NCI-H2227 treated with DMSO at 0.1 percent for 48 hours (cell line): ENCODE results near the gene SLC27A2.
"Not testable (repeated sequence)": the region's sequence is repeated elsewhere in the genome, so short reads cannot be mapped to it uniquely, and the experiment has no call there.

Experiments
- DNase-seq: peaks from one replicate; lab custom pipeline; 2025; lab: John Stamatoyannopoulos, UW

SLC27A2 gene

DNA sequence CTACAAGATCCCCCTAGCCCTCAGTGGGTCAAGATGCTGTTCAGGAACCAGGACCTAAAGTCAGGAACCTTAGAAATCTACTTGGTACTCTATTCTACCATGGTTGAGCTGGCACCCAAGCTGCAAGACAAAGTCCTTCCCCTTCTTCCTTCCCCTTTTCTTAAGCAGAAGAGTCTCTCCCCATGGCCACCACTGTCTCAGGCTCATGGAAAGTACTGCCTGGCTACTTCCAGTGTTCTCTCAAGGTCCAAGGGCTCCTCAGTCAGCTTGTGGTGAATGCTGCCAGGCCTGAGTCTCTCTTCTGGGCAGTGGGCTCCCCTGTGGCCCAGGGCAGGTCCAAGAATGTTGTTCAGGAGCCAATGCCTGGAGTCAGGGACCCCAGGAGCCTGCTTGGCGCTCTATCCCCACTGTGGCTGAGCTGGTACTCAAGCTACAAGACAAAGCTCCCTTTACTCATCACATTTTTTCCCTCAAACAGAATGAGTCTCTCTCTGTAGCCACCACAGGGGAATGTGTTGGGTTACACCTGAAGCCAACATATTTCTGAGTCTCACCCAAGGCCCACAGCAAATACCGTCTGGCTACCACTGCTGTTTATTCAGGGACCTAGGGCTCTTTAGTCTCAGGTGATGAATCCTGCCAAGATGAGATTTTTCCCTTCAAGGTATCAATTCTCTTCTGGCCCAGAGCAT, 18.1 kb upstream of the SLC27A2 start:
- no peak for DNase-seq

DNA sequence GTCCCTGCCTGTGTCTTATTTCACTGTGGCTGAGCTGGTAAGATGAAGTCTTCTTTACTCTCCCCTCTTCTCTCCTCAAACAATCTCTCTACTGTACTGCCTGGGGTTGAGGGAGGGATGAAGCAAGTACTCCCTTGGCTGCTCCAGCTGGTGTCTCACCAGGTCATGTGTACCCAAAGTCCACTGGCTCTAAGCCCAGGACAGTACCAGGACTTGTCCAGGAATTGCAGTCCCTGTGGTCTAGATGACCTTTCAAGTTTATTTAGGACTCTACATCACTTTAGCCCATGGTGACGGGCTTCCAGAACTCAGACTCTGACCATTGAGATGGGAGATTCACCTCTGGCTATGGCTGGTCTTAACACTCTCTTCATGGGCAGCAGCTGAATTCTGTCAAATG, 17.5 kb upstream of the SLC27A2 start:
- no peak for DNase-seq

- no peak for DNase-seq
These were observed 15.8 kb upstream of the SLC27A2 start for GRCh38 chr15:50166216-50166615.

- DNase-seq = no peak
These were observed 14.9 kb upstream of the SLC27A2 start for GRCh38 chr15:50167110-50167509.

DNA sequence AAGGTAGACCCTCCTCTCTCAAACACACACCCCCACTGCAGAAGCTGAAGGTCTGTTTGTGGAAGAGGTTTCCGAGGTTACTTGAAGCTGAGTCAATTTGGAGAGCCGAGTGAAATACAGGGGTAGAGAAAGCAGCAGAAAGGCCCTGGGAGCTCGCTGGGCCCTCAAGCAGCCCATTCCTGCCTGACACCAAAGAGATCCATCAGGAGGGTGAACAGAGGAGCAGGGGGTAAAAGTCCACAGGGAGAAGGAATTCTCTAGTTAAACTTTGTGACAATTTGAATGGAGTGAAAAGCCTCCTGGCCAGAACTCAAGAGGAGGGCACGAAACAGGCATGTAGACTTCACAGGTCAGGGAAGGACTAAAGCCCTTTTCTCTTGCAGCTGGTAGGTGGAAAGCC, 13.6 kb upstream of the SLC27A2 start:
- DNase-seq = no peak

DNA sequence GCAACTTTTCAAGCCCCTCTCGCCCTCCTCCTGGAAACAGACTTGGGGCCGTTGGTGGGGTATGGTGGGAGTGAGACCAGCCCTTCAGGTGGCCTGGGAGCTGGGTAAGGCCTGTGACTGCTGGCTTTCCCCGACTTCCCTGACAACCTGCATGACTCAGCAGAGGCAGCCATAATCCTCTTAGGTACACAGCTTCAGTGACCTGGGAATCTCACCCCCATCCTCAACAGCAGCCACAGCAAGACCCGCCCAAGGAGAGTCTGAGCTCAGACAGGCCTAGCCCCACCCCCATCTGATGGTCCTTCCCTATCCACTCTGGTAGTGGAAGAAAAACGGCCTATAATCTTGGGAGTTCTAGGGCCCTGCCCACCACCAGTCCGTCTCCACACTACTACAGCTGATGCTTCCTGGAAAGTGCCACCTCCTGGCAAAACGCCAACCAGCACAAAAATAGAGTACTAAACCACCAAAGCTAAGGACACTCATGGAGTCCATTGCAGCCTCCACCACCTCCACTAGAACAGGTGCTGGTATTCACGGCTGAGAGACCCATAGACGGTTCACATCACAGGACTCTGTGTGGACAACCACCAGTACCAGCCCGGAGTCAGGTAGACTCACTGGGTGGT, 13.1 kb upstream of the SLC27A2 start:
- no peak for DNase-seq

- DNase-seq = not testable (repeated sequence)
These were observed 9.6 kb upstream of the SLC27A2 start for GRCh38 chr15:50172360-50172895.

- DNase-seq = no peak
These were observed 5.1 kb upstream of the SLC27A2 start for GRCh38 chr15:50176869-50177268.

GRCh38 chr15:50180091-50180490, 1.9 kb upstream of the SLC27A2 start:
- no peak for DNase-seq

DNA sequence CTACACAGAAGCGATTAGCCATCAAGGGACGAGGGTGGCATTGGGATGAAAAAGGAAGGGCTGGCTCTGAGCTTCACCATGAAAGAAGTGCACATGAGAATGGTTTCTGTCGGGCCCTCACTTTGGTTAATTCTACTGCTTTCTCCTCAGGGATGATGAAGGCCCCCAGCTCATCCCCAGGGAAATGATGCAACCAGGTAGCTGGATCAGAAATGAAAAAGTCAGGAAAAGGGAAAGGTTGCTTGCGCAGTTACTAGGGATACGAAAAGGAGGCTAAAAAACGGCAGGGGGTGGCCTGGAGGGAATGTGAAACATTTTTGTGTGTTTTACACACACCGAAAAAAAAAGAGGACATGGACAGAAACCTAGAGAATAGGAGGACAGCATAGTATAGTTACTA, 1.4 kb upstream of the SLC27A2 start:
- DNase-seq = no peak

DNA sequence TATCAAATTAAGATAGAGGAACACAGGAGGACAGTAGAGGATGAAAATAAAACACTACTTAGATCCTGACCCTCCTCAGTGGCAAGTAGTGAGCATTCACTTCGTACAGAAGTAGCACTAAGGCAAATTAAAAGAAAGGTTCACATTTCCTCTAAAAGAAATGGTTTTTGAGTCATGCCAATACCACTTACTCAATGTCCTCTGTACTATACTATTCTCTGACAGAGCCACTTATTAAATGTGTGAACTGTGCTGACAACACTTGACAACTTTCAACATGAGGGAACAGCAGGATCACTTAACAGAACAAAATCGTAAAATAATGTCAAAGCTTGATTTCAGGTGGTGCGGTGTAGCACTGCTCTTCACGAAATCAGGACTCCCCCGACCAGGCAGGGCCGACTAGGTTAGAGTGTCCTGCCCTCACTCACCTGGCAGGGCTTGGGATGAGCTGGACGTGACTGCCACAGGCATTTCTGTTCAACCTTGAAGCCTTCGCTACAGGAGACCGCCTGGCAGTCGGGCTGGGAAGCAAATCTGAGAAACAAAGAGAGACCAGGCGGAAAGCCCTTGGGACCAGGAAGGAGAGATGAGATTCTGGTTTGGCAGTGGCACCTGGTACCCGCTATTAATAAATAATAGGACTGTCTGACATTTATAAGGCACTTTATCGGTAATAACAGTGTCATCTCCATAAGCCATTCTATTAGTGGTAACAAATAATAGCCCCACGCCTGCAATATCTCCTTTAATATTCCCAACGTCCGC, 611 bp upstream of the SLC27A2 start:
- DNase-seq = no peak

- no peak for DNase-seq
These were observed 420 bp downstream of the SLC27A2 start for GRCh38 chr15:50182219-50183013.

DNA sequence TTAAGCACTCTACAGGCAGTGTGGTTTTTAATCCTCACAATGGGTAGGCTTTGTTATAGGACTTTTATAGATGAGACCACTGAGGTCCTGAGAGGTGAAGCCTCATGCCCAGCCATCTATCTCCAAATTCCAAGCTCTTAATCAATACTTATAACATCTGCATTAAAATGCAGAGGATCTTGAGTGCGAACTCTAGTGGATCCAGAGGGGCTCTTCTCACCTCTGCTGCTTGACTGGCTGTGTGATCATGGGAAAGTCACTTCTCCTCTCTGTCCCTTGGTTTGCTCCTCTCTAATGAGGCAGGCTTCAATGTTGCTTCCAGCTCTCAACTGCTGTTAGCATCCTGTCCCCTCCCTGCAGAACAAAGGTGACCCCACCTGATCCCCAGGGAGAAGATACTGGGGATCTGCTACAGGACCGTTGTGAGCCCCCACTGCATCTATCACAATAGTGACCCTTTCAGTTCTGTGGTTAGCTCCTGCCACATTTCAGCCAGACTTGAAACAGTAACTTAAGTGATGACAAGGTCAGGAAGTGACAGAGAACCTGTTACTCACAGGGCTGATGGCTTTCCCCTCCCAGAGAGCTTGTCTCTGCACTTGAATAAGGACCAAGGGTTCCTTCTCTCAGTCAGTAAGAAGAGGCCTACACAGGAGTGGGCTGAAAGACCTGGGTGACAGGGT, 1.3 kb downstream of the SLC27A2 start:
- DNase-seq = no peak

- DNase-seq = no peak
These were observed 3.0 kb downstream of the SLC27A2 start for GRCh38 chr15:50184863-50185504.

GRCh38 chr15:50186090-50186489, 4.1 kb downstream of the SLC27A2 start:
- no peak for DNase-seq

DNA sequence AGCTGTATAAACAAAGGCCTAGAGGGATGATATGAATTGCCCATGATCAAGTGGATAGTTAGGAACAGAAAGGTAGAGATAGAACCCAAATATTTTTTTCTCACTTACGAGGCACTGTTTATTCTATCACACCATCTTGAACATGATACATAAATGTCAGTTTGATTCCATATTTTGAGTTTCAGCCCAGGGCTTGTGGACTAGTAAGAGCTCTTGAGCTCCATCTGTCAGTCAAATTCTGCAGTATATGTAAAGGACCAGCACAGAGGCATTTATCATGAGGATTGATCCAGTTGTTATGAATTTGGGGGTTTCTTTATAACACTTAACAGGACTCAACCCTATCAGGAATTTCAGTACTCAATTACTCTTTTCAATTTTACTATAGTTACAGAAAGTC, 4.8 kb downstream of the SLC27A2 start:
- no peak for DNase-seq

GRCh38 chr15:50187525-50187924, 5.5 kb downstream of the SLC27A2 start:
- DNase-seq = no peak

DNA sequence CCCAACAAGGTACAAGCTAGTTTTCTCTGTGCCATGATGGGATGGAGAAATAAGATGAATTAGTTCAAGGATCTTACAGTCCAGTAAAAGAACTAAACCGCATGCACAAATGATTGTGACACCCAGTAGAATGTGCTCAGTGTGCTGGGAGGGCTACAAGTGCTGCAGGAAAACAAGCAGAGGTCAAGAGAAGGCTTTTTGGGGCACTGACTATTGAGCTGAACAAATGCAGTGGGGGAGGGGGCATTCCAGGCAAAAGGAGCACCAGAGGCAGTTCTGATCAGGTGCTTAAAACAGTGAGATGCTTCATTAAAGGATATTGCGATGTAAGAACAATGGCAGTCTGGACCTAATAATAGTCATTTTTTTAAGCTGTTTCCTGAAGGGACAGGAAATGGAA, 6.0 kb downstream of the SLC27A2 start:
- no peak for DNase-seq

- DNase-seq = not testable (repeated sequence)
These were observed 6.8 kb downstream of the SLC27A2 start for GRCh38 chr15:50188793-50189192.

GRCh38 chr15:50189633-50190032, 7.6 kb downstream of the SLC27A2 start:
- DNase-seq = no peak

GRCh38 chr15:50190166-50190570, 8.2 kb downstream of the SLC27A2 start:
- DNase-seq = no peak
